Activated CD4-positive, alpha-beta T cell treated with anti-CD3 and anti-CD28 coated beads, Interleukin-2, Interleukin-4, amounts not matched to agents 100 ng/mL and 50 ng/mL, durations not matched to agents 16 hours and 8 hours (primary cell): ENCODE data around the gene MED6.

Experiments
- DNase-seq: peaks from one replicate; pipeline ENCODE4 v3.0.0-alpha.2; 2020; ENCODE audit warnings: low spot score

Gene MED6

DNA sequence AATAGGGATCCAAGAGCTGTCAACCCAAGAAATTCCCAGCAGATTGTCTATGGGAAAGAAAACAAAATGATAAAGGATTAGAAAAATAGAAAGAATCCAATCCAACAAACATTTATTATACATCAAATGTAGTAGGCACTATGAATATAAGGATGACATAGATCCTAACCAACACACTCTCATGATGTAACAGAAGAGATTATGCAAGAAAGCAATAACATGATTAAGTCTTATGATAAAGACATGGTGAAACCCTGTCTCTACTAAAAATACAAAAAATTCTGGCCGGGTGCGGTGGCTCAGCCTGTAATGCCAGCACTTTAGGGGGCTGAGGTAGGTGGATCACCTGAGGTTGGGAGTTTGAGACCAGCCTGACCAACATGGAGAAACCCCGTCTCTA, 2.7 kb downstream of the MED6 start:
- DNase-seq = no peak

DNA sequence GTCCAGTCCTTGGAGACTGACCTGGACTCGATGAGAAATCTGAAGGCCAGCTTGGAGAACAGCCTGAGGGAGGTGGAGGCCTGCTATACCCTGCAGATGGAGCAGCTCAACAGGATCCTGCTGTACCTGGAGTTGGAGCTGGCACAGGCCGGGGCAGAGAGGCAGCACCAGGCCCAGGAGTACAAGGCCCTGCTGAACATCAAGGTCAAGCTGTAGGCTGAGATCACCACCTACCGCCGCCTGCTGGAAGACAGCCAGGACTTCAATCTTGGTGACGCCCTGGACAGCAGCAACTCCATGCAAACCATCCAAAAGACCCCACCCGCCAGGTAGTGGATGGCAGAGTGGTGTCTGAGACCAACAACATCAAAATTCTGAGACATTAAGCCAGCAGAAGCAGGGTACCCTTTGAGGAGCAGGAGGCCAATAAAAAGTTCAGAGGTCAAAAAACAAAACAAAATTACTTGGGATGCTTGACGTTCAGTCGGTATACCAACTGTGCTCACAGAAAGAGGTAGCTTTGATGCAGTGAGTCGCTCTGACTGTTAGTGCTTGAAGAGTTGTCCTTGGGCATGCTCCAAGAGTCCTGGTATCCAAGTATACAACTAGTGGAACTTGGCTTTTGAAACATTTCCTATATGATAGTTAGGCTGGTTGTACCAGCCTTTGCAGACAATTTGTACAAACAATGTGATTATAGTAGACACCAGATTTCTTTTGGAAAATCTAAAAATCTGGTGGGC, 4.8 kb downstream of the MED6 start:
- DNase-seq = no peak

DNA sequence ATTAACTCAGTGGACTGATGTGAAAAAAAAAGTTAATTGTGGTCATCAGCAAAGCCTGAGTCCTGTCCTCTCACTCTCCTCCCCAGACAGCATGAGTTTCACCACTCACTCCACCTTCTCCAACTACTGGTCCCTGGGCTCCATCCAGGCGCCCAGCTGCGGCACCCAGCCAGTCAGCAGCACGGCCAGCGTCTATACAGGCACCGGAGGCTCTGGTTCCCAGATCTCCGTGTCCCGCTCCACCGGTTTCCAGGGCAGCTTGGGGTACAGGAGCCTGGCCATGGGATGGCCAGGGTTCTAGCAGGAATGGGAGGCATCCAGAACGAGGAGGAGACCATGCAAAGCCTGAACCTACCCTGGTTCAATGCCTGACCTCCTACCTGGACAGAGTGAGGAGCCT, 6.0 kb downstream of the MED6 start:
- DNase-seq = no peak

DNA sequence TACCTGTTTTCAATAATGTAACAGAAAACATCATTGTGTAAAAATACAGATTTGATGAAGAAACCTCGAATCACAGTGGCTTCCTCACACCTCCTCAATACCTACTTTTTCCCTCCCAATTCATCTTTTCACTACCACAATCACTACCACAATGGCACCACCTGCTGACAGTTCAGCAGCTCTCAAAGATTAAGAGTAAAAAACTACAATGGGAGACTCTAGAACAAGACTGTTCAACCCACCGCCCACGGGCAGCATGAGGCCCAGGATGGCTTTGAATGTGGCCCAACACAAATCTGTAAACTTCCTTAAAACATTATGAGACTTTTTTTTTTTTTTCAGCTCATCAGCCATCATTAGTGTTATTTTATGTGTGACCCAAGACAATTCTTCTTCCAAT, 15.2 kb downstream of the MED6 start:
- peak; percentile 13 for DNase-seq

DNA sequence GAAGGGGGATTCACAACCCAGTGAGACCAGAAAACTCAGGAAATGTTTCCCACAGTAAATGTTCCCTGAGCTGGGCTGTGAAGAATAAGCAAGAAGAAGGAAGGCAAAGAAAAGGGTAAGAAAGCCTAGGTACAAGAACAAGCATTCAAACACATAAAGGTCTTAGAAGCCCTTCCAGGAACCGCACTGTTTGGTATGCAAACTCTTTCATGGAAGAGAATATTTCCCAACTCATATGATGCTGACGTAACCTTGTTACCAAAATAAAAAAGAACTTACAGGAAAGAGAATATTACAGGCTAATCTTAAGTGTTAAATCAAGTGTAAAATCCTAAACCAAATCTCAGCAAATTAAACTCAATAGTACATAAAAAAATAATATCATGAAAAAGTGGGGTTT, 23.6 kb downstream of the MED6 start:
- no peak for DNase-seq

DNA sequence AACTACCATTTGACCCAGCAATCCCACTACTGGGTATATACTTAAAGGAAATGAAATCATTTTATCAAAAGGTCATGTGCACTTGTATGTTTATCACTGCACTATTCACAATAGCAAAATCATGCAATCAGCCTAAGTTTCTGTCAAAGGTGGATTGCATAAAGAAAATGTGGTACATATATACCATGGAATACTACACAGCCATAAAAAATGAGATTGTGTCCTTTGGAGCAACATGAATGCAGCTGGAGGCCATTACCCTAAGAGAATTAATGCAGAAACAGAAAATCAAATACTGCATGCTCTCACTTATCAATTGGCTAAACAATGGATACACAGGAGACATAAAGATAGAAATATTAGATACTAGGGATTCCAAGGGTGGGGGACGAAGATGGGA, 27.4 kb downstream of the MED6 start:
- DNase-seq = no peak

DNA sequence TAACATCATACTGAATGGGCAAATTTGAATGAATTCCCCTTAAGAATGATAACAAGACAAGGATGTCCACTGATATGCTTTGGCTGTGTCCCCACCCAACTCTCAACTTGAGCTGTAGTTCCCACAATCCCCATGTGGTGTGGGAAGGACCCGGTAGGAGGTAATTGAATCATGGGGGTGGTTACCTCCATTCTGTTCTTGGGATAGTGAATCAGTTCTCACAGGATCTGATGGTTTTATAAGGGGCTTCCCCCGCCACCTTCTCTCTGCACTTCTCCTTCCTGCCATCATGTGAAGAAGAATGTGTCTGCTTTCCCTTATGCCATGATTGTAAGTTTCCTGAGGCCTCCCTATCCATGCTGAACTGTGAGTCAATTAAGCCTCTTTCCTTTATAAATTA, 29.3 kb downstream of the MED6 start:
- no peak for DNase-seq

DNA sequence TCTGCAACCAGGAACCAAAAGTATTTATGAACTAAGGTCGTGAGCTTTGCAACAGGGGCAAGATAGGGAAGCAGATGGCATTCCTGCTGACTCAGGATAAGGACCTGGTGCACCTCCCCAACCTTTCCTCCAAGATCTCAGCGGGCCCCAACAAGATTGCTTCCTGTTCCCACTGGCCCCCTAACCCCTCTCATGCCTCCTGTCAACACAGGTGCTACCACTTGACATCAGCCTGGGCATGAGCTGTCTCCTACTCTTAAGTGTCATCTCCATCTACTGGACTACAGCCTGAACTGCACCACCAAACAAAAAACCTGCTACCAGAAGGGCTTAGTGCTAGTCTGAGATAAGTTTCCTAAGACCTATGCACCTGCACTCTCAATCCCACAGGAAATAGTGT, 32.7 kb downstream of the MED6 start:
- peak; percentile 37 for DNase-seq

DNA sequence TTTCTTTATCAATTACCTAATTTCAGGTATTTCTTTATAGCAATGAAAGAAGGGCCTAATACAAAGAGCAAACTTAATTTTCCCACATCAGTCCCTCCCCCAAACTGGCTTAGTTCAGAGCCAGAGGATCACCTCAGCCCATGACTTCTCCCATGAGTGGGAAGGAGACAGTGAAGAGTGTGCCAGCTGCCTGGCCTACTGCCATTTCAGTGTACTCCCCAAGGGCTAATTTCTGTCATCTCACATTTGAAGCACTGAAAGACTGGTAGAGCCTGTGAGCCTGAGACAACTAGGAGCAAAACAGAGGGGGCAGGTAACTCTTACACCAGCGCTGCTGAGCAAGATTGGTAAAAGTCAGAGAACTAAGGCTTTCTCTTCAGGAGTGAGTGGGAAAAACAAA, 36.6 kb downstream of the MED6 start:
- no peak for DNase-seq

DNA sequence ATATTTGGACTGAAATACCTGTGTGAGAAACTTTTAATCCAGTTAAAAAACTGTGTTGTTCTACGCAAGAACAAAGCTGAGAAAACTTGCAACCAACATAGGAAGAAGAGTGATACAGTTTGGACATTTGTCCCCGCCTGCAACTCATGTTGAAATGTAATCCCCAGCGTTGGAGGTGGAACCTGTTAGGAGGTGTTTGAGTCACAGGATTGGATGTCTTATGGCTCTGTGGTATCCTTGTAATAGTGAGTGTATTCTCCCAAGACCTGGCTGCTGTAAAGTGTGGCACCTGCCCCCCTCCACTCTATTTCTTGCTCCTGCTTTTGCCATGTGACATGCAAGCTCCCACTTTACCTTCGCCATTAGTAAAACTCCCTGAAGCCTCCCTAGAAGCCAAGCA, 37.0 kb downstream of the MED6 start:
- DNase-seq = no peak

DNA sequence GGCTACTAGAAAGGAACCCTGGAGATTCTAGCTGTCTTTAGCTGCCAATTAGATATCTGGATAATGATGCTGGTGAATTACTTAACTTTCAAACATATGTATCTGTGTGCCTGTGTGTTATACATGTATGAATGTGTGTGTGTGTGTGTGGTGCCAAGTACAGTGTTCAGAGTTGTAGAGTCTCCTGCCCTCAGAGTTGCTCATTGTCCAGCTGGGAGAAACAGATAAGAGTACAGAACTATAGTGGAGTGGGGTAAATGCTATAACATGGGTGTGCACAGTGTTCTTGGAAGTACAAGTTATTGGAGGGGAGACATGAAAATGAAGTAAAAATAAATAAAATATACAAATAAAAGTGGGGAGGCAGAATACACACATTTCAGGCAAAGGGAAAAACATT, 42.1 kb downstream of the MED6 start:
- no peak for DNase-seq

DNA sequence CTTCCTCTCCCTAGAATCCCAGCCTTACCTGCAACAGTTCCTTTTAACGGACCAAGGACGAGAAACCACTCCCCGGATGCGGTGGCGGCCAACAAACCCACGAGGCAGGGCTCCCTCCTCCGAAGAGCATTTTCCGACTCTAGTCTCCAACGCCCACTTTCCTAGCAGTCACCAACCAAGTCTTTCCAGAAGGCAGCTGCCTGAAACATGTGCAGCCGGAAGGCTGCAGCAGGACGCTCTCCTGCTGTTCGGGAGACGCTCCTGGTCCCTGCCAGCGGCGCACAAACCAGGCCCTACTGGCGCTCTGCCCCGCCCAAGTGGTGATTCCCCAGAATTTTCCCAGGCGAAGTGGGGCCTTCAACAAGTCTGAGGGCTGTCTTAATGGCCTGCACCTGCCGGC, 44.6 kb downstream of the MED6 start:
- no peak for DNase-seq

DNA sequence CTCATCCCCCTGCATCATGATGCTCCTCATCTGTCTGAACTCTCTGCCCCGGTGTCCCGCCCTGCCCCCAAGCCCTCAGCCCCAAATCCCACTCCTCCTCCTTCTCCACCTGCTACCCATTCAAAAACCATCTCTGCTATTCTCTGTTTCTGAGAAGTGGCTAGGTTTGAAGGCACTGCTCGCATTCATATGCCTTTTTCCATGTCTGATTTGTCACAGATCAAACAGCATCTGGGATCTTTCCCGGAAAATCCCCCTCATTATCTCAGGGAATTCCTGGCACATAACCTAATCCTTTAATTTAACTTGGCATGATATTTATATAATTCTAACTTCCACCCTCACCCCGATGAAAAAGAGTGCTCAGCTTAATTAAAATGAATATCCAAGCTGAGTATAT, 62.4 kb downstream of the MED6 start:
- DNase-seq = no peak

DNA sequence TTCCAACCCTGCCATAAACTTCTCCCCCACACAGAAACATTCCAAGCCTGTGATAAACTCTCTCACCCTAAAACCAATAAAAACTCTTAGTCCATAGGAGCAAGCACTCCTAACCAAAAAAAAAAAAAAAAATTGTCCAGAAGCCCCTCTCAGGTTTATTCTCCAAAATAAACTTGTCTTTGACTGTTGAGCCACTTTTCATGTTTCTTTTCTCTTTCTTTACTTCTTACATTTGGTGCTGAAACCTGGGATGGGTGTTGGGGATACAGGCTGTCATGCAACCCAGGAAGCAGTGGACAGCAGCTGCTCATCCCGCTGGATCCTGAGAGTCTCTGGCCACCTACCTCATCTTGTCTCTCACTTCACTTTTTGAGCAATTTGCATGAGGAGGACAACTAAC, 63.6 kb downstream of the MED6 start:
- no peak for DNase-seq

DNA sequence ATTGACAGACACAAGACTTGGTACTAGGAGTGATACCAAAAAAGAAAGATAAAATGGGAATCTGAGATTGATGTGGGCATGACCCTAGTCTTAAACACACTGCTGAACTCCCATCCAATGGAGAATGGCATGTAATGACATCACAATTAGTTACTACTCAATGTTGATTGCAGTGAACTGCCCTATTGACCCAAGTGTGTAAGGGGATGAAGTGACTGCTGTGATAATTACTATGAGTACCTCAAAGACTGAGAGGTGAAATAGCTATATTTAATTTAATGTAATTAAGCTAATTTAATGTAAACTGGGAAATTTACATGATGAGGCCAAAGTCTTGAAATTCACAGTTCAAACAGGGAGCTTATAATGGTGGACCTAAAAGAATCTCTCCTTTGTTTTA, 65.6 kb downstream of the MED6 start, which contains the start of gene ADAM20:
TSS of gene ADAM20 (minus strand) at position 101 of the 400 bp plus-strand sequence. CDS start 10,247 bp downstream, outside the sequence.
- DNase-seq = no peak
